HG03378 (cell line): Measurements from ENCODE around the gene MEX3C.

ENCODE experiments used
- ATAC-seq: cut with Tn5 transposase; IDR thresholded peaks from one replicate; pipeline ENCODE4 v1.9.1; 2021; ENCODE audit warnings: mild to moderate bottlenecking, moderate library complexity; ENCODE audit not compliant: unreplicated experiment

Gene MEX3C

DNA sequence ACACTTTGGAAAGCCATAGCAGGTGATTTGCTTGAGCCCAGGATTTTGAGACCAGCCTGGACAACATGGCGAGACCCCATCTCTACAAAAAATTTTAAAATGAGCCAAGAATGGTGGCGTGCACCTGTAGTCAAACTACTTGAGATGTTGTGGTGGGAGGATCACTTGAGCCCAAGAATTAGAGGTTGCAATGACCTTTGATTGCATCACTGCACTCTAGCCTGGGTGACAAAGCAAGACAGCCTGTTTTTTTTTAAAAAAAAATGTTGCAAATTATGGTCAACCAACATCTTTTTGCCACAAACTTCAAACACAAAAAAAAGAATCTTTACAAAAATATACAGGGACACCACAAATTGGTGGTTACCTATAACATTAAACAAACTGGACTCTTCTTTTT lies 40.3 kb downstream of the MEX3C start:
- ATAC-seq = no peak

DNA sequence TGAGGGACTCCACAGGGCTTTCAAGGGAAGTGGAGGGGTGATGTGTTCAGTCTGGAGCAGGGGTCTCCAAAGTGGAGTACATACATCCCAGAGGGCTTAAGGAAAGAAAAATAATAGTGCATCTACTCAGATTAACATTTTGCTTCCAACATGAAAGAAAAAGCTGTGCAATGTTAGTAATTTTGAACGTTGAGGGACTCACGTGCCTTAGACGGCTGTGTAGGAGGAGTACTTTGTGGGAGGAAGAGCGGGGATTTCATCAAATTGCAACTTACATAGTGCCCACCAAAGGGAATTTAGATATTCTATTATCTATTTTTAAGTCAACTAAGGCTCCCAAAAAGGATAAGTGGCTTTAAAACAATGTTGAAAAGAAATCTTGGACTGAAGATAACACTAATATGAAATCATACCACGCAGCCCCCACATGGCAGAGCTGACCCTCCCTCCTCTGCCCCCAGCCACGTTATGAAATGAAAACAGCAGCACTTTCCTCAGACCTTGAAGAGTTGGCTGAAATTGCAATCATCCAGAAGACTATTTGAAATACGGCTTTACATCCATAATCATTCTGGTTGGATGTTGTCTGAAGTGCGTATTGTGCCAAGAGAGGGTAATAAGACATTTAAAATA lies 42.9 kb downstream of the MEX3C start:
- no peak for ATAC-seq

DNA sequence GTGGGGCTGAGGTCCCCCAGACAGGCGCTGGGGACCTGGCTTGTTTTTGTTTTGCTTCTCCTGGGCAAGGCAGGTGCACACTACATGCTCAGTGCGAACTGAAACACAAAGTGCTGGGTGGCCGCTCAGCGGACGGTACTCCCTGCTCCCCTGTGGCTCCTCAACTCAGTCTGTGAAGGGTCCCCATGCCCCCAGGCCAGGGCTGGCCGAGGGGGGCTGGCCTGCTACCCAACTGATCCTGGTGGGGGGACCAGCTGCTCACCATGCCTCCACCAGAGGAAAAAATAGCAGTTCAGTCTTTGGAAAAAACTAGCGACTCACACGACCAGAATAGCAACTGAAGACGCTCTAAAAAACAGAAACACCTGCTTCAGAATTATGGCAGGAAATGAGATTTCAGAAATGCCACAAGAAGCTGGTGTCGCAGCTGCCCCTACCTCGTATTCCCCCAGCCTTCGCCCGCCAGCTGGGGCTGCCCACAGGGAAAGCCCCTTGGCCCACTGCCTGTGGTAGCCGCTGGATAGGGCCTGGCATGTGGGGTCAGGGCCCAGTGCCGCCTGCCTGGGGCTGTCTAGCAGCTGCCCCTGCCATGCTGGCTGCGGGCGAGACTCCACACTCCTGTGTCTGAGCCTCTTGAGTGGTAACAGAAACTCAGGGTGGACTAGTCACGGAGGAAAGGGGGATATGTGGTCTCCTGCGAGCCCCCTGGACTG lies 43.7 kb downstream of the MEX3C start:
- peak; percentile 58 for ATAC-seq

DNA sequence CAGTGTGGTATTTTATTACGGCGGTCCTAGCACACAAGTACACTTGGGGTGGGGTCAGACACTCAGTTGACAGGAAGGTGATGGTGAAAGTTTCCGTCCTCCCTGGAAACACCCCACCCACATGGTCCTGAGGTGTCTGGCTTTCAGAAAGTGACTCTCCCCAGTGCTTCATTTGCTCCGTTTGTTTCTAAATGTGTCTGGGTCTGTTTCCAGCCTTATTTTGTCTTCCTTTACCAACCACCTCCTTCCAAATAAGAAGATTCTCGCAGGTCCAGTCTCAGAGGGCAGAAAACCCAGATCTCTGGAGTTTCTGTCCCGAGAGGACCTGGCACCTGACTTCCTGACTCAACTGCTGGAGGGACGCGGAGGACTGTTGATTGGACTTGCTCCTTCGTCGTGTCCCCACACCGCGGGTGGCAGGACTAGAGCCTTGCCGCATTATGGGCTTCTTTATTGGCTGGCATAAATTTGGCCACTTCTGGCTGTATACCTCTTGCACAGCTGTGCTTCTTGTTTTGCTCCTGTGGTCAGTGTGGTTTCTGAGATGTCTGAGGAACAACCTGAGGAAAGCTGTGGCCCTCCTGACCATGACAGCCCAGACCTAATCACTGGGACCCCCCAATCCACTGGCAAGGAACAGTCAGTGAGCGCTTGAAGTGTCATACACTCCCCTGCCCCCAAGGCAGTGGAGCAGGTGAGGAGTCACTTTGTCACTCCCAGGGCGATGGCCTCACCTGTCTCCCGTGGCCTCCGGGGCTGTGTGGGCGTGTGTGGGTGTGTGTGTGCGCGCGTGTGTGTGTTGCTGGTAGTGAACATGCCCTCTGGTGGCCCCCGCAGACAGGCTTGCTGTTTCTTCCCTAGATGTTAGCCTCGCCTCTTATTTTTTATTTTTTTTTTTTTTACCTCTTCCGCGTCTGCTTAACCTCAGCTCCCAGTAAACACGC lies 45.6 kb downstream of the MEX3C start:
- peak; percentile 46 for ATAC-seq

DNA sequence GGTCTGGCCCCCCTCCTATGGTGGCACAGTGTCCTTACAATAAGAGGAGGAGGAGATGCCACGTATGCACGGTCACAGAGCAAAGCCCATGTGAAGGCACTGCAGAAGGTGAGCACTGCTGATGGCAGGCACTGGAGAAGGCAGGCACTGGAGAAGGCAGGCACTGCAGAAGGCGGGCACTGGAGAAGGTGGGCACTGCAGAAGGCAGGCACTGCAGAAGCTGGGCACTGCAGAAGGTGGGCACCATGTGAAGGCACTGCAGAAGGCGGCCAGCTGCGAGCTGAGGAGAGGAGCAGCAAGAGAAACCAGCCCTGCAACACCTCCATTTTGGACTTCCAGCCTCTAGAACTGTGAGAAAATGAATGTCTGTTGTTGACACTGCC lies 46.3 kb downstream of the MEX3C start:
- no peak for ATAC-seq

DNA sequence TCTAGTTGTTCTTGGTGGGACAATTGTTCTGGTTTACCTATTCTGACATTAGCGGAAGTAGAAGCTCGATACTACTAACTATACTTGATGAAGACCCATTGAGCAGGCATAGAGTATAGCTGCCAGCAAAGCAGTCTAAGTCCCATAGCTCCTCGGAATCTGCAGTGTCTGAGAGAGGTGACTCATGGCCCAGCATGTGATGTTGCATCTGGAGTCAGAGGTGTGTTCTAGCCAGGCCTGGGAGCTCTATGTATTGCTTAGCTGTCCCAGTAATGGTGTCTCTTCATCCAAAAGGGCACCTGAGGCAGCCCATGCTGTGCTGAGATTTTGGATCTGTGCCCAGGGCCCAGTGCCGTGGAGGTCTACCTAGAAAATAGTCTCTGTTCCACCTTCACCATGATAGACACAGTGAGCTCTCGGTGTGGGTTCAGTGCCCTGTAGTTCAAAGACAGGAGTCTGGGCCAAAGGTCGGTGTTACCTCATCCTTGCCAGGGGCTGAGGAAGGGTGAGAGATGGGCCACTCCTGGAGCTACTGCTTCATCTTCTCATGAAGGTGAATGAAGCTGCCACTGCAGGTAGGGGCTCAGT lies 47.3 kb downstream of the MEX3C start:
- no peak for ATAC-seq

DNA sequence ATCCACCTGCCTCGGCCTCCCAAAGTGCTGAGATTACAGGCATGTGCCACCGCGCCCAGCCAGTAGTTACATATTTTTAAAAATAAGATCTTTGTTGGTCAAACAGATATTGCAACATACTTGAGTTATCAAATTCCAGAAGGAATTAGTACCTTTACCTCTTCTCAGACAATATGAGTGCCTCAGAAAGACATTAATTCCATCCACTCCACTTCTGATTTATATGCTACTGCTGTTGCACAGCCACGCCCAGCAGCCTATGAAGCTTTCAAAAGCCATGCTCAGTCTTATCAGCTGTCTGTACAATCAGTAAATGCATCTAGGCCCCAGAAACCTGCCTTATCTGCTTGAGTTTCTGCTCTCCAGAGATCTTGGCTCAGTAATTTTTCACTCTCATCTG lies 47.8 kb downstream of the MEX3C start:
- no peak for ATAC-seq

DNA sequence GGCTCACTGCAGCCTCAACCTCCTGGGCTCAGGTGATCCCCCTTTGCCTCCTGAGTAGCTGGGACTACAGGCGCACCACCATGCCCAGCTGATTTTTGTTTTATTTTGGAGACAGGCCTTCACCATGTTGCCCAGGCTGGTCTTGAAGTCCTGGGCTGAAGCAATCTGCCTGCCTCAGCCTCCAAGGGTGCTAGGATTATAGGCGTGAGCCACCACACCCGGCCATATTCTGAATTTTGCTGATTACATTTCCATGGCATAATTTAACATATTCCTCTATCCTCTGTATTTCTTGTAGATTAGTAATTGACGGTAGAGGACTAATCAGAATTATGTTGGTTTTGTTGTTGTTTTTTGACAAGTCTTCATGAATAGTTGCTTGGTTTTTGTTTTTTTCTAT lies 50.6 kb downstream of the MEX3C start:
- no peak for ATAC-seq

DNA sequence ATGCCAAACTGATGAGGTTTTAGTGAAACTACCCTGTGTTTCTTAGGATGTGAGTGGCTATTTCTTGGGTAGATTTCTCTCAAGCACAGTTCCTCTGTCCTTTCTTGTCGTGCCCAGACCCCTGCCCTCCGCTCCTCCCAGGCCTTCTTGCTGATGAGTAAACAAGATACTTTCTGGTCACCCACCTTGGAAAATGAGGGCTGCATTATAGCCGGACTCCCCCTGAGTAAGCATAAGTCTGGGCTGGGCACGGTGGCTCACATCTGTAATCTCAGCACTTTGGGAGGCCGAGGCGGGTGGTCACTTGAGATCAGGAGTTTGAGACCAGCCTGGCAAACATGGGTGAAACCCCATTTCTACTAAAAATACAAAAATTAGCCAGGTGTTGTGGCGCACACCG lies 58.5 kb downstream of the MEX3C start:
- ATAC-seq = no peak

DNA sequence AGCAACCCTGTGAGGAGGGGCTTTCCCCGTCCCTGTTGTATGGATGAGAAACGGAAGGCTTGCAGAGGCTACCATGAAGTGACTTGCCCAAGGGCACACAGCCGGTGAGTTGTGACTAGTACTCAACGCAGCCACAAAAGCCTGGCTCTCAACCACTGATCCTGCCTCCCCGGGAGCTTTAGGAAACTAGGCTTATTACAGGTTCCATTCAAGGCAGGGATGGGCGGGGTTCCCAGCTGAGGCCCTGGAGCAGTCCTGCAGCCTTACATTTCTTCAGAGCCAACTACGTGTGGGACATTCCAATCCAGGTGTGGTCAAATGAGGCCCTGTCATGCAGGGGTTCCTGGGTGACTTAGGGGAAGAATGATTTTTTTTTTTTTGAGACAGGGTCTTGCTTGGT lies 59.6 kb downstream of the MEX3C start:
- ATAC-seq = no peak

DNA sequence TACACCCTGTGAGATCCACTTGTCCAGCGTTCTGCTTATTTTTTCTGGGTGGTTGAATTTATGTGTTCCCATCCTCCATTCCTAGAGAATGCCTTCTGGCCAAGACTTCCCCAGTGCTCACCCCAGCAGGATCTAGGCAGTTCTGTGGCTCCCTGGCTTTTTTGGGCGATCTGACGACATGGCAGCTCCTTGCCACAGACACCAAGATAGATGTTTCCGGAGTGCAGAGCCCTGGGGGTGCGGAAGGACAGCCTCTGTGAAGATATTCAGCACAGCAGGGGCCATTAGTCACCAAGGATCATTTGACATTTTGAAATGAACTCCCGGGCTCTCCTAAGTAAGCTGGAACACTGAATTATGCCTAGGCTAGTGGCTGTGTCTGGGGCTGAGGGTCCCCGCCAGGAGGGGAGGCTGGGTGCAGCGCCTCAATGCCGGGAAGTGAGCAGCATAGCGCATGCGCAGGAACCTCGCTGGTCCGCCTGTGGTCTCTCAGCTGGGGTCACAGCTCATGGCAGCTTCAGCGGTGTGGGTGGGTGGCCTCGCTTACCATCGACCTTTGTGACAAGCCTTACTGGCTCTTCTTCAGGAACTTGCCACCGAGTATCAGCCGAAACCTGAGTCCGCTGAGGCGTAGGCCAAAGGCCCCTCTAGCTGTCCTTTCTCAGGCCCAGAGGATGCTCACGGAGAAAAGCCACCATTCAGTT lies 60.3 kb downstream of the MEX3C start:
- ATAC-seq = no peak

DNA sequence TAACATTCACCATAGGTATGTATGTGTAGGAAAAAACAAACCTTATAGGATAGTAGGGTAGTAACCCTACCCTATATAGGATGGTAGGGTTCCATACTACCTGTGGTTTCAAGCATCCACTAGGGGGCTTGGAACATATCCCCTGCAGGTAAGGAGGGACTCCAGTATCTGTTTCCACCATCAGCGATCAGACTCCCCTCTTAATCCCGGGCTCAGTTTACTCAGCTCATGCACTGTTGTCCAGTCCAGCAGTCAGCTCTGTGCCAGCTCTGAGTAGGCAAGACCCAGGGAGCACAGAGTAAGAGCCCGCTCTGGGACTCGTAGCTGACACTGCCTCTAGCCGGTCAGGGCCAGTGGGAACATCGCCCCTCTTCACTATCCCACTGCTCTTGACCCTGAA lies 61.7 kb downstream of the MEX3C start:
- no peak for ATAC-seq

DNA sequence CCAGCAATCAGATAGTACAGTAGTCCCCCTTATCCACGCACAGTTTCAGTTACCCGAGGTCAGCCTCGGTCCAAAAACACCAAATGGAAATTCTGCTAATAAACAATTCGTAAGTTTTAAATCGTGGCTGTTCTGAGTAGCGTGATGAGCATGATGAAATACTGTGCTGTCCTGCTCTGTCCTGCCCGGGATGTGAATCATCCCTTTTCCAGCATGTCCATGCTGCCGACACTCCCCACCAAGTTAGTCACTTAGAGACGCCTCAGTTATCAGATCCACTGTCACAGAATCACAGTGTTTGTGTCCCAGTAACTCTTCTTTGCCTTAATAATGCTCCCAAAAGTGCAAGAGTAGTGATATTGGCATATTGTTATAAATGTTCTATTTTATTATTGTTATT lies 62.1 kb downstream of the MEX3C start:
- no peak for ATAC-seq

DNA sequence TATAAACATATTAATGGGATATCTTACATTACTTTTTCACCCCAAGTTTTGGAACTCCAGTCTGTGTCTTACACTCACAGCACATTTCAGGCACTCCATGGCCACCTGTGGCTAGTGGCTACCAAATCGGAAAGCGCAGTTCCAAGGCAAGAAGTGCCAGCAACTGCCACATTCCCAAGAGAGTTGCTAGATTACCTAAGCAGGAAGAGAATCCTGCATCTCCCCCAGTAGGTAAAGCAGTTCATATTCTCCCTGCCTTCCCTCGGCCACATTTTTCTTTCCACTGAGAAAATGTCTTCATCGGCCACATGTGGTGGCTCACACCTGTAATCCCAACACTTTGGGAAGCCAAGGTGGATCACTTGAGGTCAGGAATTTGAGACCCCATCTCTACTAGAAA lies 62.8 kb downstream of the MEX3C start:
- no peak for ATAC-seq

DNA sequence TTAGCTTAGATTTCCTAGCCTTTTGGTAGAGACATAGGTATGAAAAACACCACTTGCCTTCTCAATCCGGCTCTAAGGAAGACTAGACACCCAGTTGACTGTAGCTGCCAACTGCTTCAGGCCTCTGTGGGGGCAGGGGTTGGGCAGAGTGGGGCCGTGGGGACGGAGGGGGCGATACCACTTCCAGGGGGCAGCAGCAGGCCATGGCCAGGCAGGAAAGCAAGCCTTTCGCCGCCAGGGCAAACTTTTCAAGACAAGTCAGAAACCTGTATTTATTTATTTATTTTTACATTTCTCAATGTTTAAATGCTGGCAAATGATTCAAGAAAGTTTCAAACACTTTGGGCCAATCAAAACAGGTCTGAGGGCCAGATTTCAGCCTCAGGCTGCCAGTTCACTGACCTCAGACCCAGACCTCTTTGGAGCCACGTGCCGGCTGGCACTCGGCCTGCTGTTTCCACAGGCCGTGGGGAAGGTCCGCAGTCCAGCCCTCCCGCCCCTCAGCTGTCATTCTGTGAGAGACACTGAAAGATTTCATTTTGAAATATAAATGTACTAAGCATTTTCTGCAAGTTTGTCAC lies 63.8 kb downstream of the MEX3C start:
- no peak for ATAC-seq

DNA sequence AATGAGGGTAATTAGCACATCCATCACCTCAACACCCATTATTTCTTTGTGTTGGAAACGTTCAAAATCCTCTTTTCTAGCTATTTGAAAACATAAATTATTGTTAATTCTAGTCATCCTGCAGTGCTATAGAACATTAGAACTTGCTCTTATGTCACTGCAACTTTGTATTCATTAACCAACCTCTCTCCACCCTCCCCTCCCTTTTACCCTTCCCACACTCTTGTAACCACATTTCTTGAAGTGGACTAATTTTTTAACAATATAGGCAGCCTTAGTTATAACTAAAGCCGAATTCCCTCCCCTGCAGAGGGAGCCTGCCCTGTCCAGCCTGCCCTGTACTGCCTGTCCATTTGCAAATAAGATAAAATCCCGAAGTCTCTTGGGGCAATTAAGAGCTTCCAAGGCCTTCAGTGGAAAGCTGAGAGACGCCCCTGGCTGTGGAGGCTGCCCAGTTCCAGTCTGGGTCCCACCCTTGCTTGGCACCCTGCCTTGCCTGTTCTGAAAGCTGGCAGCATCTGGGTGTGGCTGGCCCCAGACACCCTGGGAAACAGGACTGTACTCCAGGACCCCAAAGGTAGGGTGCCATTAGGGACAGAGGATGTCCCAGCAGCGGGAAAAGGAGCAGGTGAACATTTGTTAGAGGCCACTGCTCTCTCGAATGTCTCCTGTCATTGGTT lies 65.1 kb downstream of the MEX3C start:
- ATAC-seq = peak; percentile 50

DNA sequence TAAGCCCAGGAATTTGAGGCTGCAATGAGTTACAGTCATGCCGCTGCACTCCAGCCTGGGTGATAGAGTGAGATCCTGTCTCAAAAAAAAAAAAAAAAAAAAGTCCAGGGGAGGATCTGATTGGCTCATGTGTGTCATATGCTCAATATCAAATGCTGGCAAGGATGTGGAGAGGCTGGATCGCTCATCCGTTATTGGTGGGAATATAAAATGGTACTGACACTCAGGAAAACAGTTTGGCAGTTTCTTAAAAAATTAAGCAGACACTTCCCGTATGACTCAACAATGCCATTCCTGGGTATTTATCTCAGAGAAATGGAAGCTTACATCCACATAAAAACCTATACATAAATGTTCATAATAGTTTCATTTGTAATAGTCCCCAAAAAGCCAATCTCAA lies 68.9 kb downstream of the MEX3C start:
- ATAC-seq = no peak

DNA sequence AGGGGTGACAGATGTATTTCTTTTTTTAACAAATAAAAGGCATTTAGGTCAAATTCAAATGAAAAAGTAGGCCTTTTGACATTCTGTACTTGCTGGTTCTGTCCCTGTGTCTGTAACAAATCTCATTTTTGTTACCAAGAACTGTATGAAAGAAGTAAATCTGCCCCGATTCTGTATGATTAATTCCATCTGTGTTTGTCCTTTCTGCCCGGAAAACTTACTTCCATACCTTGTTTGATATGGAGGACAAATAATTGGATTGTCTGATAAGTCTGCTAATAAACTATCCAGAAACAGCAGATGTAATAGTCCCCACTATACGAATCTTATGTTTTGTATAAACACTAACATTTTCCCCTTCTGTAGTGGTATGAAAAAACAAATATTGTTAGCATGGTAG lies 69.8 kb downstream of the MEX3C start:
- no peak for ATAC-seq

DNA sequence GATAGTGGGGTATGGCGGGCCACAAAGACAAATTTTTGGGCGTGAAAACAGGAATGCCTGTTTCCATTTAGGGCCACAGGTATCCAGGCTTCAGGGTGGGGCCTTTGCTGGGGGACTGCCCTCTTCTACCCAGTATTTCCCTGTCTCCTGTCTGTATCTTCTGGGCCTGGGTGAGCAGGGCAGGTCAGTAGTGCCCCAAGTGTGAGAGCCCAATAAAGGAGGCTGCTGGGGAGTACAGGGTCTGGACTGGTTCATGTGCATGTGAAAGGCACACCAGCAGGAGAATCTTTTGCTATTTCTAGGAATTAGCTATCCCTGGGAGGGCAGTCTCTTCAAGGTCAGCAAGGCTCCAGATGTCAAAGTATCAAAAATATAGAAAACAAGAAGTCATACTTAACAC lies 71.5 kb downstream of the MEX3C start:
- no peak for ATAC-seq
